HepG2 (cell line): ENCODE results near the gene FTL. TPM values are rescaled to one million over a fixed set of nuclear protein-coding genes. Genes with fewer than 3 reads are reported as not detected.

Experiments used
- ATAC-seq: fragments of 200-7000 bp; cut with Tn5 transposase; 3 replicates; pipeline ENCODE4 v1.9.1; 2020; ENCODE audit warnings: mild to moderate bottlenecking, moderate library complexity
- BruUV-seq: library from RNA; stranded (reverse); fragments of 400-500 nt; replicated peaks from 2 replicates; lab custom pipeline; 2021; lab: Mats Ljungman, UMichigan
- CTCF ChIA-PET: fragments of 300-600 bp; formaldehyde crosslinking; extraction: SDS; loops from one replicate; lab custom pipeline; 2021; ENCODE audit warnings: low total read pairs, inconsistent platforms, low intra/inter-chr PET ratio; lab: Yijun Ruan, JAX
- POLR2A ChIA-PET: fragments of 350-600 bp; sonication (Branson Sonifier 250); formaldehyde crosslinking; loops from one replicate; lab custom pipeline; 2020; ENCODE audit warnings: antibody characterized with exemption, inconsistent platforms; lab: Yijun Ruan, JAX
- DNase-seq: peaks from one replicate; pipeline ENCODE4 v3.0.0-alpha.2; 2015; ENCODE audit warnings: low spot score
- FAIRE-seq: peaks from 3 replicates; lab custom pipeline; 2011; peaks lifted over from hg19 to GRCh38; lab: Jason Lieb, UNC
- H2AFZ ChIP-seq: one replicate; pipeline ENCODE4 v1.6.1; 2011; ENCODE audit warnings: low read length, inconsistent platforms
- H3K27ac ChIP-seq: fragments of 300-600 bp; 3 replicates; pipeline ENCODE4 v1.8.0; 2011; ENCODE audit warnings: mixed run types, mild to moderate bottlenecking, mixed read lengths, low read length, inconsistent platforms; ENCODE audit not compliant: insufficient read depth; ENCODE audit errors: extremely low read length
- H3K27me3 ChIP-seq, 2 experiments: fragments of 200-600 bp in 1 of 2; 2 replicates in 1 of 2; 3 replicates in 1 of 2; pipeline versions ENCODE4 v1.6.0 to v1.8.0; 2011; ENCODE audit warnings: low read length in 2 of 2, mild to moderate bottlenecking in 2 of 2, moderate library complexity in 2 of 2, inconsistent platforms in 1 of 2; ENCODE audit not compliant: insufficient read depth in 2 of 2, control insufficient read depth in 1 of 2
- H3K36me3 ChIP-seq, 2 experiments: fragments of 200-600 bp in 1 of 2; replicated peaks in 1 of 2; 2 replicates in 1 of 2; 3 replicates in 1 of 2; pipeline versions ENCODE4 v1.5.1 to v1.8.0; 2011; ENCODE audit warnings: low read length in 2 of 2, inconsistent platforms in 1 of 2; ENCODE audit not compliant: insufficient read depth in 2 of 2, control insufficient read depth in 1 of 2
- H3K4me1 ChIP-seq: 2 replicates; pipeline ENCODE4 v1.5.1; 2012; ENCODE audit warnings: low read length, inconsistent platforms; ENCODE audit not compliant: insufficient read depth
- H3K4me2 ChIP-seq: 2 replicates; pipeline ENCODE4 v1.6.0; 2011; ENCODE audit warnings: low read depth, low read length, inconsistent platforms
- H3K4me3 ChIP-seq, 3 experiments: fragments of 200-600 bp in 1 of 3; sonication (generic), shearing (Covaris generic) in 1 of 3; replicated peaks in 1 of 3; 2 replicates each; pipeline ENCODE4 v1.5.1; 2011 to 2016; ENCODE audit warnings: low read length in 3 of 3, inconsistent platforms in 2 of 3, low read depth in 2 of 3, mild to moderate bottlenecking in 2 of 3, control low read depth in 1 of 3, mixed read lengths in 1 of 3; ENCODE audit not compliant: insufficient read depth in 1 of 3
- H3K79me2 ChIP-seq: one replicate; pipeline ENCODE4 v1.6.1; 2011; ENCODE audit warnings: low read length, inconsistent platforms; ENCODE audit not compliant: insufficient read depth
- H3K9ac ChIP-seq: 2 replicates; pipeline ENCODE4 v1.6.0; 2011; ENCODE audit warnings: mild to moderate bottlenecking, low read depth, low read length, inconsistent platforms; ENCODE audit not compliant: insufficient read depth
- H3K9me3 ChIP-seq: 2 replicates; pipeline ENCODE4 v1.5.1; 2012; ENCODE audit warnings: mild to moderate bottlenecking, low read length
- H4K20me1 ChIP-seq: 2 replicates; pipeline ENCODE4 v1.6.0; 2011; ENCODE audit warnings: inconsistent platforms, mild to moderate bottlenecking, low read length, moderate library complexity; ENCODE audit not compliant: insufficient read depth
- ATF7 ChIP-seq, 2 experiments: fragments of 450-650 bp in 1 of 2; sonication (generic) in 1 of 2; formaldehyde crosslinking in 1 of 2; IDR thresholded peaks; 2 replicates each; pipeline versions ENCODE4 v1.4.0 to v1.6.1; 2016 to 2020; ENCODE audit warnings: antibody characterized with exemption in 1 of 2, mild to moderate bottlenecking in 1 of 2, missing genetic modification reagents in 1 of 2
- HOXD1 ChIP-seq: sonication (generic); formaldehyde crosslinking; IDR thresholded peaks from 2 replicates; pipeline ENCODE4 v1.5.0; 2020; ENCODE audit warnings: missing genetic modification reagents
- ZNF331 ChIP-seq: sonication (generic); formaldehyde crosslinking; IDR thresholded peaks from 2 replicates; pipeline ENCODE4 v1.4.0; 2020; ENCODE audit warnings: missing genetic modification reagents
- ZNF335 ChIP-seq: sonication (generic); formaldehyde crosslinking; IDR thresholded peaks from 2 replicates; pipeline ENCODE4 v1.4.0; 2020; ENCODE audit warnings: missing genetic modification reagents
- WGBS: methylation state at CpG from one replicate; pipeline ENCODE4 v1.1.6; 2017; ENCODE audit warnings: low lambda C conversion rate; 5-methylcytosine and 5-hydroxymethylcytosine counted together
- in situ Hi-C: cut with HindIII; loops from 2 replicates; pipeline ENCODE4 v1.10.0; 2017; ENCODE audit warnings: low pct_unique_long_range_greater_than_20kb; ENCODE audit not compliant: extremely low pct_ligation_motif_present
- intact Hi-C: fragments of 100-400 bp; cut with micrococcal nuclease; formaldehyde crosslinking; loops from one replicate; pipeline ENCODE4 v1.10.0; 2022; ENCODE audit not compliant: unreplicated experiment
- polyA plus RNA-seq, 8 experiments: library from polyadenylated mRNA; depleted of rRNA in 3 of 8; stranded (reverse) in 7 of 8; unstranded in 1 of 8; fragments of >200 nt; fragmentation: Illumina TruSeq in 4 of 8; extraction: Trizol in 4 of 8; gene quantifications; 2 replicates each; pipeline versions ENCODE4 v1.2.1 to v1.2.3, GENCODE V29; 2011 to 2016; ENCODE audit warnings: low read depth in 4 of 8, missing spikeins in 1 of 8, mixed read lengths in 1 of 8; ENCODE audit not compliant: insufficient read depth in 1 of 8
- total RNA-seq, 5 experiments: library from RNA; depleted of rRNA; stranded (reverse); fragments of >200 nt; fragmentation: Illumina TruSeq; extraction: Trizol; gene quantifications; 2 replicates each; pipeline ENCODE4 v1.2.3, GENCODE V29; 2016; ENCODE audit warnings: low read depth in 1 of 5
- TF ChIP-seq, protein P1 (sequence below): IDR thresholded peaks from 2 replicates; pipeline ENCODE4 v1.6.1; 2018; ENCODE audit warnings: missing genetic modification reagents, mild to moderate bottlenecking, missing compliant biosample characterization
- TF ChIP-seq, protein P2 (sequence below): sonication (generic); formaldehyde crosslinking; IDR thresholded peaks from 2 replicates; pipeline ENCODE4 v1.8.0; 2022; ENCODE audit warnings: mild to moderate bottlenecking, missing genetic modification reagents

The FTL gene
- total and polyA plus RNA-seq, 2 of the 13 experiments (the other 11 are each of a cell fraction or from before 2014, with no cell fraction given), result 2,721 to 8,800 TPM

DNA sequence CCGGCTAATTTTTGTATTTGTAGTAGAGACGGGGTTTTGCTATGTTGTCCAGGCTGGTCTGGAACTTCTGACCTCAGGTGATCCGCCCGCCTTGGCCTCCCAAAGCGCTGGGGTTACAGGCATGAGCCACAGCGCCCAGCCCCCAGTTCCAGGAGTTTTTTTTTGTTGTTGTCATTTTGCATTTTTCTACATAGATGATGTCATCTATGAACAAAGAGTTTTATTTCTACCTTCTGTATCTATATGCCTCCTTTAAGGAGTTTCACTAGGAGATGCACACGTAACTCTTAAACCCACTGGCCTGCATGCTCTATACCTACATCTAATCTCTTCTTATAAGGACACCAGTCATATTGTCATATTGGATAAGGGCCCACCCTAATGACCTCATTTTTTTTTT lies 26.9 kb upstream of the FTL start:
- no peak overlapping the region for H3K4me2 ChIP-seq
- in situ Hi-C loops (no loop called here), intact Hi-C loops (no loop called here)
- TF ChIP-seq HOXD1 (CRISPR knock-in tag) (no peak), ATF7 (IDR thresholded peaks at IDR 0.05) (peak; percentile 90), ATF7 (CRISPR knock-in tag; IDR thresholded peaks at IDR 0.05) (no peak)
- TF ChIP-seq, protein P1, sequence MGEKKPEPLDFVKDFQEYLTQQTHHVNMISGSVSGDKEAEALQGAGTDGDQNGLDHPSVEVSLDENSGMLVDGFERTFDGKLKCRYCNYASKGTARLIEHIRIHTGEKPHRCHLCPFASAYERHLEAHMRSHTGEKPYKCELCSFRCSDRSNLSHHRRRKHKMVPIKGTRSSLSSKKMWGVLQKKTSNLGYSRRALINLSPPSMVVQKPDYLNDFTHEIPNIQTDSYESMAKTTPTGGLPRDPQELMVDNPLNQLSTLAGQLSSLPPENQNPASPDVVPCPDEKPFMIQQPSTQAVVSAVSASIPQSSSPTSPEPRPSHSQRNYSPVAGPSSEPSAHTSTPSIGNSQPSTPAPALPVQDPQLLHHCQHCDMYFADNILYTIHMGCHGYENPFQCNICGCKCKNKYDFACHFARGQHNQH, result no peak
- TF ChIP-seq, protein P2, sequence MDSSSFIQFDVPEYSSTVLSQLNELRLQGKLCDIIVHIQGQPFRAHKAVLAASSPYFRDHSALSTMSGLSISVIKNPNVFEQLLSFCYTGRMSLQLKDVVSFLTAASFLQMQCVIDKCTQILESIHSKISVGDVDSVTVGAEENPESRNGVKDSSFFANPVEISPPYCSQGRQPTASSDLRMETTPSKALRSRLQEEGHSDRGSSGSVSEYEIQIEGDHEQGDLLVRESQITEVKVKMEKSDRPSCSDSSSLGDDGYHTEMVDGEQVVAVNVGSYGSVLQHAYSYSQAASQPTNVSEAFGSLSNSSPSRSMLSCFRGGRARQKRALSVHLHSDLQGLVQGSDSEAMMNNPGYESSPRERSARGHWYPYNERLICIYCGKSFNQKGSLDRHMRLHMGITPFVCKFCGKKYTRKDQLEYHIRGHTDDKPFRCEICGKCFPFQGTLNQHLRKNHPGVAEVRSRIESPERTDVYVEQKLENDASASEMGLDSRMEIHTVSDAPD (CRISPR knock-in tag), result no peak
- H3K27ac ChIP-seq, result no peak overlapping the region
- BruUV-seq, result no TSS peak
- DNase-seq (no peak), FAIRE-seq (no peak), ATAC-seq (no peak)
- no peaks in the 10 kb centered on the region for H3K79me2 ChIP-seq
- WGBS, result 90% methylated on average over 7 of the region's 7 CpGs
- ChIA-PET CTCF (no interaction called here), POLR2A (no interaction called here)
- H3K9ac ChIP-seq, result no peak overlapping the region
- no peaks in the 10 kb centered on the region; a peak in 1 of 5 replicates for H3K27me3 ChIP-seq
- no peak overlapping the region for H3K4me3 ChIP-seq
- peaks cover 5% of the 10 kb centered on the region; the same call in 1 of the 2 replicates for H3K9me3 ChIP-seq
- no peaks in the 10 kb centered on the region for H4K20me1 ChIP-seq
- H3K4me1 ChIP-seq, result peaks cover 25% of the 10 kb centered on the region
- no peaks in the 10 kb centered on the region for H3K36me3 ChIP-seq
- H2AFZ ChIP-seq, result no peak overlapping the region

DNA sequence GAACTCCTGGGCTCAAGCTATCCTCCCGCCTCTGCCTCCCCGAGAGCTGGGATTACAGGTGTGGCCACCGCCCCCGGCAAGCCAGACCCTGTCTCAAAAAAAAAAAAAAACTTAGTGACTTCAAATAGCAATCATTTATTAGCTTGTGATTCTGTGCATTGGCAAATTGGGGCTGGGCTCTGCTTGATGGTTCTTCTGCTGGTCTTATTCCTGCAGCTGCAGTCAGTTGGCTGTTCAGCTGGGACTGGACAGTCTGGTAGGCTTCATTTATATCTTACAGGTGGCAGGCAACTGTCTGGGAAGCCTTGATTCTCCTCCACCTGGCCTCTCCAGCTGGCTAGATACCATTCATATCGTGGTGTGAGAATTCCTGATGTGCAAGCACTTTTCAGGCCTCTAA lies 24.2 kb upstream of the FTL start:
- no peak overlapping the region for H3K9ac ChIP-seq
- in situ Hi-C loops, result no loop called here
- H3K4me2 ChIP-seq, result no peak overlapping the region
- ATAC-seq, result no peak
- H3K27ac ChIP-seq, result no peak overlapping the region
- H3K4me1 ChIP-seq, result peaks cover 12% of the 10 kb centered on the region
- no peak for DNase-seq
- FAIRE-seq, result no peak
- intact Hi-C loops, result no loop called here
- no peaks in the 10 kb centered on the region for H4K20me1 ChIP-seq
- peaks cover 5% of the 10 kb centered on the region; the same call in 1 of the 2 replicates for H3K9me3 ChIP-seq
- no peak overlapping the region for H3K4me3 ChIP-seq
- TF ChIP-seq ZNF335 (CRISPR knock-in tag) (no peak), ZNF331 (peak; percentile 100)
- TF ChIP-seq, all 625 proteins: peak for 1
- POLR2A ChIA-PET, result no interaction called here
- Histone ChIP-seq H3K27me3 (no peaks in the 10 kb centered on the region), H2AFZ (no peak overlapping the region), H3K79me2 (no peaks in the 10 kb centered on the region), H3K36me3 (no peaks in the 10 kb centered on the region)
- BruUV-seq, result no TSS peak
- 89% methylated on average over 5 of the region's 5 CpGs for WGBS
- CTCF ChIA-PET, result no interaction called here
